ENCODE measurements around the gene PLA1A. TPM values are rescaled to one million over a fixed set of nuclear protein-coding genes. Genes with fewer than 3 reads are reported as not detected.
"Not testable (repeated sequence)": the region's sequence is repeated elsewhere in the genome, so short reads cannot be mapped to it uniquely, and the experiment has no call there.

The PLA1A gene
- polyA plus RNA-seq, 1 donor: 0.27 TPM

DNA sequence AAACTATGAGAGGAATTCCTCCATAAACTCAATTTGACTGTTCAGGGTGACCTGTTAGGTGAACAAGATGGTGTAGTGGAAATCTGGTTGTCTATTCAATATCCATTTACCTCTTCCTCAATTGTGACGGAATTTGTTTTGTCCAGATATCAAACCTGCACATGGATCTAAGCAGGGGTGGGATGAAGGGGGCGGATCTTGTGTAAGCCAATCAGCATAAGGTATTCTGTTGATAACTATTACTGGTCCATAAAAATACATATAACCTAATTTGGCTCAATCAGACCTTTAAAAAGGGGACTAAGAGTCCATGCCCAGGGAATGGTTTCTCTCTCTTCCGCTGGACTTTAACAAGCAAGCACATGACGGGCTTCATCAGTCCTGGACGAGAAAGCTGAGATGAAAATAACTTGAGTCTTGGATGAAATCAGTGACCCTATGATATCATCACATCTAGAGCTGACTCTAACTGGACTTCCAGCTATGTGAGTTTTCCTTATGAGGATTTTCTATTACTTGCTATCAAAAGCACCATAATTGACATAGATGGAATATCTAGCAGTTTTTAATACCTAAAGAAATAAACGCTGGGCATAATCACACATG, 68.4 kb downstream of the PLA1A start:
- no peak for DNase-seq

DNA sequence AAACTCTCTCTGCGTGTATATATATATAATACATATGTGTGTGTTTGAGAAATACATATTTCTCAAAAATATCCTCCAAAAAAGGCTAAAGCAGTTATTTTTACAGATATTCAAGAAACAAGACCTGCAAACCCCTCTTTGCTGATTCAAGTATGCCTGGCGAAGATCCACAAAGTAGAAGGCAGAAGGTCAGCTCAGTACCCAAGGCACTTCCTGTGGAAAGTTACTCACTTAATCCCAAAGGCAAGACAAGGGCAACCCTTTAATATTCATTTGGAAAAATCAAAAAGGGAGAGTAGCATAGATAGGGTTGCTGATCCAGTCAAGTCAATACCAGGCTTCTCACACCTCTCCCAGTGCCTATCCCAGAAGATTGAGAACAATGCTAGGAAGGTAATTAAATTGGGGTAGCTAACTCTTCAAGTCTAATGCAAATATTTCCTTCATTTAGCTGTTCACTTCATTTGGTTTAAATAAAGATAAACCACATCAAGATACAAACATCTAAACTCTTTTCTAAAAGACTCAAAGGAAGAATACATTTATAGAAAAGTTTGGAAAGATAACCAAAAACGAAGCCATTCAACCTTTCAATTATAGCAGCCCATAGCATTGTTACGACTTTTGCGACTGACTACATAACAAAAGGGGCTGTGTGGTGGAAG, 72.4 kb downstream of the PLA1A start:
- no peak for DNase-seq

DNA sequence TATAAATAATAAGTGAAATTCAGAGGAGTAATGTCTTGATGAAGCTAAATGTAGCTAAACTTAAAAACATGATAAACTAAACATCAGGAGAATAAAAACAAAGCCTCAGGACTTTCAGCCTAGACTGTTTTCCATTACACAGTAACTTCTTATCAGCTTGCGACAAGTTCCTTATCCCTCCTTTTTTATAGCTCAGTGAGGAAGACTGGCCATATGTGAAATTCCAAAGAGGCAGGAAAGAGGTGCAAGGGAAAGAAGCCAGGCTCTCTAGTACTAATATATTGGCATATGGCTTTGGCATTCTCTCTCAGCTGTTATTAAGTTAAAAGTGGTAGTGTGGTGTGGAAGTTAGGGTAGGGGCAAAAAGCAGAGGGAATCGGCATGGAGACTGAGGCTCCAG, 75.1 kb downstream of the PLA1A start:
- no peak for DNase-seq

DNA sequence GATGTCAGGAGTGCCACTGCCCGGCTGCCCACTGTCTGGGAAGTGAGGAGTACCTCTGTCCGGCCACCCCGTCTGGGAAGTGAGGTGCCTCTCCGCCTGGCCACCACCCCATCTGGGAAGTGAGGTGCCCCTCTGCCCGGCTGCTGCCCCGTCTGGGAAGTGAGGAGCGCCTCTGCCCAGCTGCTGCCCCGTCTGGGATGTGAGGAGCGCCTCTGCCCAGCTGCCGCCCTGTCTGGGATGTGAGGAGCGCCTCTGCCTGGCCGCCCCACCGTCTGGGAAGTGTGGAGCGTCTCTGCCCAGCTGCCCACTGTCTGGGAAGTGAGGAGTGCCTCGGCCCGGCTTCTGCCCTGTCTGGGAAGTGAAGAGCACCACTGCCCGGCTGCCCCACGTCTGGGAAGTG, 76.2 kb downstream of the PLA1A start:
- DNase-seq: no peak

DNA sequence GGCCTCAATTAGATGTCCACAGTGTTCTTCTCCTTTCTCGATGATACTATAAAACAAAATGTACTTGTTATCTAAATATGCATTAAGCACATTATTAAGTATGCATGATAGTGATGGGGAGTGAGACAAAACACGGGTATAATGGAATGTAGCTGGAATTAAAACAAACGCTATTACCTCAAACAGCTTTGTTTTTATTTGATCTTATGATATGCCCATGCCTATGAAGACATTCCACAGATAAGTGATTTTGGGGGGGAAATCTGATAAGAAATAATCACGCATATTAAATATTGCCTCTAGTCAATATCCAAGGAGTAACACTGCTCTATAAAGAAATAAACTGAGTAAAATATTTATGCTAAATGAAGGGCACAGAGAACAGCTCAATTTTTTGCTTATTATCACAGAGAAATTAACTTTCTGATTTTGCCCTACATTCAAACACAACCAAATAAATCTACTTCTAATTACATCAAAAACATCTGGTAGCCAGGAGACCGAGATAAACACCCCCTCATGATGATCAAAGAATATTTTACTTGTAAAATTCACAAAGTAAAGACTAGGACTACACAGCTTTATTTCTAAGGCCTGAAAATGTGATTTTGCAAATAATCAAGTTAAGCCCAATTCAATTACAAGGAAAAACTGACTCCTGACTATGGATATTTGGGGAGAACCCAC, 77.6 kb downstream of the PLA1A start:
- no peak for DNase-seq

DNA sequence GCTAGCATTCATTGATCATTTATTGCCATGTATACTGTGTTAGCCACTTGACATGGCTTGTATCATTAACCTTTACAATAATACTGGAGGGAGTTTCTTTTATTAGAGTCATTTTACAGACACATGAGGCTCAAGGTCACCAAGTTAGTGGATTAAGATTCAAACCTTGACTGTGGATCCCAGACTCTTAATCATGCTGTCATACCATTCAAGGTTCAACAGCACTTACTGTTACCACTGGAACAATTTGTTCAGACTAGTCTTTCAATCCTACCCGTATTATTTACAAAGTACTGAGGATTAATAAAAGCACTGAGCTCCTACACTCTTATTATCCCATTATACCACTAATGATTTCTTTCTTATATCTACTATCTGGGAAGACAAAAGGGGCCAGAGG, 78.3 kb downstream of the PLA1A start:
- no peak for DNase-seq

DNA sequence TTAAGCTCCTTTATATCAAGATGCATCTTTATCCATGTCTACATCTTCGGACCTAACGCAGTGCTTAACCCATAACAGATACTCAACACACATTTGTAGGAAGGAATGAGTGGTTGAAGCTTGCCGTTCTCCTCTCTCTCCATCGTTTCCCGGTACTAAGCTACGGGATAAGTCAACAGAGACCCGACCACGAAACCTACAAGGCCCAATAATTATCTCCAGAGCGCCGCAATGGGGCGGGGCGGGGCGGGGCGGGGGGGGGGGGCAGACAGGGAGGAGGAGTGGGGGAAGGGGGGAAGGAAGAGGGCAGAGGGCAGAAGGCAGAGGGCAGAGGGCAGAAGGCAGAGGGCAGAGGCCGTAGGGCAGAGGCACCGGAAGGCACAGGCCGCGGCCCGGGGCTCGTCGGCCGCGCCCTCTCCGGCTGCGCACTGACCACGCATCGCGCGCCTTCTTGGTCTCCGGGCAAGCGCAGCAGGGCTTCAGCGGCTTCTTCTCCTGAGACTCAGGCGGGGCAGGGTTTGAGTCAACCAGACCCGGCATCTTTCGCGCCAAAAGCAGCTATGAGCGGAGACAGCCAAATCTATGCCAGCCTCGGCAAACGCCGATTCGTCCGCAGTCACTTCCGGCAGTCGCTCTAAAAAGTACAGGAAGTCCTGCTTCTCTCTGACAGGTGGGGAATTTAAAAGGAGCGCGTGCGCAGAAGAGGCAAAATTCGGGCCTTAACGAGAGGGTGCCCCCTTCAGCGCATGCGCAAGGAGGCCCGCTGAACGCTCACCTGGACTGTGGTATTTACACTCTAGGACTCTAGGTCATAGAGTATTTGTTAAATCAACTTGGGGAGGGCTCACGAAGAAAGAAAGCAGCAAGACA, 79.3 kb downstream of the PLA1A start, which contains the start of gene COX17:
Gene COX17, minus strand, starts transcription at position 636 of the 870 bp plus-strand sequence. Its CDS starts 96 bp downstream, at position 540.
- peak; percentile 92 for DNase-seq

DNA sequence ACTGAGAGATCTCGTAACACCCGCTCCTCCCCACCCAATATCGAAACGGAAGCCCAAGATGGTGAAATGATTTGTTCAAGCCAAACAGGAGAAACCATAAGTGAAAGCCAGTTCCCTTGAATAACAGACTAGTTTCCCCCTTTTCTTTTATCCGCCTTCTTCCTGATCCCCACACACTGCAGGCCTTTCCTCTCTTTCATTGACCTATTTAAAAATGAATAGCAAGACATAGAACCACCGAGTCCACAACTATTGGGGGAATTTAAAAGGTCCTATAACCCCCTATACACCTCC, 79.9 kb downstream of the PLA1A start:
- no peak for DNase-seq

DNA sequence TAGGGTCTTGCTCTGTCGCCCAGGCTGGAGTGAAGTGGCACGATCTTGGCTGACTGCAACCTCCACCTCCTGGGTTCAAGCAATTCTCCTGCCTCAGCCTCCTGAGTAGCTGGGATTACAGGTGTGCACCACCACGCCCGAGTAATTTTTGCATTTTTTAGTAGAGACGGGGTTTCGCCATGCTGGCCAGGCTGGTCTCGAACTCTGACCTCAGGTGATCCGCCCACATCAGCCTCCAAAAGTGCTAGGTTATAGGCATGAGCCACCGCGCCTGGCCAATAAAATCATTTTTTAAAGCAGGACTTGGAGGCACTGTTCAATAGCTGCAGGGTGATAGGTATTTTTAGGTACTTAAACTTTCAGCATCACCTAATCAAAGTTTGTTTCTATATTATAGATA, 80.5 kb downstream of the PLA1A start:
- not testable (repeated sequence) for DNase-seq

Other genes starting within 250 kb of the PLA1A start
- 37.7 TPM for gene TMEM39A, start 134.3 kb upstream of the PLA1A start, polyA plus RNA-seq (ENCODE audit: insufficient read length)
- 9.7 TPM for gene POGLUT1, start 128.9 kb upstream of the PLA1A start, polyA plus RNA-seq (ENCODE audit: insufficient read length)
- 70.1 TPM for gene TIMMDC1, start 99.3 kb upstream of the PLA1A start, polyA plus RNA-seq (ENCODE audit: insufficient read length)
- not detected for gene CD80, start 38.3 kb upstream of the PLA1A start, polyA plus RNA-seq (ENCODE audit: insufficient read length)
- gene ADPRH, start 18.4 kb upstream of the PLA1A start, polyA plus RNA-seq (ENCODE audit: insufficient read length): 10.4 TPM
- gene POPDC2, start 62.7 kb downstream of the PLA1A start, polyA plus RNA-seq (ENCODE audit: insufficient read length): 23.8 TPM
- 74.6 TPM for gene COX17, start 79.5 kb downstream of the PLA1A start, polyA plus RNA-seq (ENCODE audit: insufficient read length)
- 1.1 TPM for gene CFAP91, start 105.1 kb downstream of the PLA1A start, polyA plus RNA-seq (ENCODE audit: insufficient read length)
- 0.43 TPM for gene NR1I2, start 184.2 kb downstream of the PLA1A start, polyA plus RNA-seq (ENCODE audit: insufficient read length)

Measured in hindlimb muscle (tissue), 1 donor.